Left colon (tissue), 2 donors: Measurements from ENCODE around the gene TM7SF2. TPM values are rescaled to one million over a fixed set of nuclear protein-coding genes. Genes with fewer than 3 reads are reported as not detected.
A peak's percentile ranks its signal among the peaks of the same experiment; 100 is the strongest.

Experiments
- ATAC-seq: fragments of 200-7000 bp; cut with Tn5 transposase; one replicate; pipeline ENCODE4 v1.9.1; 2020; ENCODE audit warnings: mild to moderate bottlenecking, moderate library complexity
- DNase-seq, 2 donors: peaks; one replicate each; pipeline ENCODE4 v3.0.0-alpha.2; 2020
- intact Hi-C, 2 donors: fragments of 100-400 bp; cut with DNase I in 1 of 2; cut with micrococcal nuclease in 1 of 2; formaldehyde crosslinking; loops; one replicate each; pipeline versions ENCODE4 v1.11.2 to v1.14.0; 2022; cut with DNase I, micrococcal nuclease
- long read RNA-seq: library from polyadenylated mRNA; unstranded; transcript quantifications from one replicate; pipeline ENCODE4 v2.0.0, GENCODE V29; 2021
- total RNA-seq, 2 donors: library from RNA; stranded (reverse); fragmentation: NEBNext Ultra II Directional; extraction: Animal tissue kit (Norgen Biotek cat#: 25700); gene quantifications; one replicate each; pipeline ENCODE4 v1.2.1, GENCODE V29; 2021
- donor health status: DM: no; HTN: no; CAD: no.
- donor health status: DM: yes; HTN: yes; CAD: no.

TM7SF2 gene
- total RNA-seq: 10 to 100 TPM; 24.6 to 36.0 TPM
- long read RNA-seq, transcript TM7SF2-201 (10 exons, 1,722 nt): major isoform, 25 of 58 reads
- long read RNA-seq, partial matches to known transcripts: 9 of 58 reads
- long read RNA-seq, other reads (novel, unspliced or antisense): 20 of 58 reads

DNA sequence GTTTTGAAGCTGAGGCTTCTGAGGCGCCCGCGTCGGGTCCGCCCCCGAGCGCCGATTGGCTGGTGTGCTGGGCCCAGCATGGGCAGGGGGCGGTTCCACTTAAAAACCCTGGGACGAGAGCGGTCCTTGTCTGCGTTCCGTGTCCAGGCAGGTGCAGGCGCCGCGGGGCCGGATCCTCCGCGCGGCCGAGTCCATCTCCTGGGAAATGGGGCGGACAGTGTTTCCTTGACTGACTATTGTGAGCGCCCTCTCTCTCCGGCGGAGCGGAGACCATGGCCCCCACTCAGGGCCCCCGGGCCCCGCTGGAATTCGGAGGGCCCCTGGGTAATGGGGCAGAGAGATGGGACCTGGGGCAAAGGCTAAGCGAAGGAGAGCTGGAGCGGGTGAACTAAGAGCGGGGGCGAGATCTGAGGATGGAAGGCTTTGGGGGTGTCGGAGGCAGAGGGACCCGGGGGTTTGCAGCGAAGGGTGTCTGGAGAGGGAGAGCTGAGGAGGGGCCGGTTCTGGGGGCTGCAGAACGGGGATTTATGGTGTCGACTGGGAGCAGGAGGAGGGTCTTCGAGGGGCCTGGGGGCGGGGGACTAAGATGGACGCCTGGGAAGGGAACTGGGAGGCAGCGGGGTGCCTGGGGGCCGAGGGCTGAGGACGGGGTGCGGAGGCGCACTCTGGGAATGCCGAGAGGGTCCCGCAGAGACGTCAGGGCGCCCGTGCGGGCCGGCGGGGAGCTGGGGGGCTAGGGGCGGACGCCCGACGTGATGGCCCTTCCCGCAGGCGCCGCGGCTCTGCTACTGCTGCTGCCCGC is at the start of gene TM7SF2:
TM7SF2 (plus strand) TSS at position 129 of the 802 bp plus-strand sequence; CDS start at position 273, 144 bp downstream.
- peak; percentile 82 for ATAC-seq
- intact Hi-C loops: no loop called here
- DNase-seq: peak; percentile 98 to 99

- ATAC-seq: no peak
- no peak for DNase-seq
- intact Hi-C loops: no loop called here
These were observed 48.1 kb upstream of the TM7SF2 start for GRCh38 chr11:65063532-65063931.

GRCh38 chr11:65064847-65065240 is 46.8 kb upstream of the TM7SF2 start:
- DNase-seq: no peak
- intact Hi-C loops: no loop called here

GRCh38 chr11:65065851-65066250 is 45.8 kb upstream of the TM7SF2 start:
- ATAC-seq (no peak), DNase-seq (no peak)
- intact Hi-C loops: no loop called here

More at GRCh38 chr11:65064847-65065240, 46.8 kb upstream of the TM7SF2 start:
- ATAC-seq: no peak

GRCh38 chr11:65066315-65066714 is 45.4 kb upstream of the TM7SF2 start:
- ATAC-seq: no peak
- no peak for DNase-seq
- intact Hi-C loops: no loop called here

GRCh38 chr11:65066805-65067291 is 44.8 kb upstream of the TM7SF2 start:
- intact Hi-C loops: no loop called here
- ATAC-seq (no peak), DNase-seq (no peak)

DNA sequence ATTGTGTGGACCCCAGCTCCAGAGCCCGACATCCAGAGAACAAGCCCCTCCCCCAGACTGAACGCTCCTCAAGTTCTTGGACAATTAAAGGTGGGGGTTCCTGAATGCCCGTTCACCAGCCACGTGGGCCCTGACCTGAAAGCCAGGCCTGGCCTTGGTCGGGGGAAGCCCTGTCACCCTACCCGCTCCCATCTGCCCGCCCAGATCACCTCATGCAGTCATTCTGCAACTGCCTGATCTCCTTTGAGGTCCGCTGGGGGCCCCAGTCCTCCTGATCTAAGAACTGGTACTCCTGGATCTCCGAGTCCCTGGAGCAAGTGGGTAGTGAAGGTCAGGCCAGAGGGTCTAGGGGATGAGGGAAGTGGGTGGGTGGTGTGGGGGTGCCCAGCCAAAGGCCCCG is 44.2 kb upstream of the TM7SF2 start:
- DNase-seq (no peak), ATAC-seq (no peak)
- intact Hi-C loops: no loop called here

GRCh38 chr11:65069217-65069616 is 42.5 kb upstream of the TM7SF2 start:
- DNase-seq (no peak), ATAC-seq (no peak)
- intact Hi-C loops: no loop called here

DNA sequence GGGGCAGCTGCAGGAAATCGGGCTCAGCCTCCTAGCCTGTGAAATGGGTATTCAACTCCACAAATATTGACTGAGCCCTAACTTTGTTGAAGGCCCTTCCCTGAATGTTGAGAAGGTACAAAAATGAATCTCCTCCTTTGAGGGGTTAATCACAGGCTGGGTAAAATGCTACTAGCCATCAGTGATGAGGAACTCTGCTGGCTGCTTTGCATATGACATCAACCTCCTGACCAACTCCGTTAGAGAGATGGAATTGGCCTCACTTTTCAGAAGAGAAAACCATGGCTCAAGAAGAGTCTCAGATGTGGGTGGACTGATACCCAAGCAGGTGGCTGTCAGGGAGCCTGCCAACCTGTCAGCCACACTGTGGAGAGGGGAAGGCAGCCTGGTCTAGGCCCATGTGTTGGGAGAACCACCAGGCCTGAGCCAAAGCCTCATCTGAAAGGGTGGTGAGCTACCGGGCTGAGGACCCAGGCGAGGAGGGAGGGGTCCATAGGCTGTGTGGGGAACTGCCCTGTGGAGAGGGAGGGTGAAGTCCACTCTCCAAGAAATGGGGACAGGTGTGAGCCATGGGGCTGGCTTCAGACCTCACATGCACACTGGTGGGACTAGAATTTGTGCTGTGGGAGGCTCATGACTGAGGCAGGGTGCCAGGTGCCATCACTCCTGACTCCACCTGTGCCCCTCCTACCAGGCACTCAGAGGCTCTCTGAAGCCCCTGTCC is 39.6 kb upstream of the TM7SF2 start:
- intact Hi-C loops: no loop called here
- ATAC-seq (no peak), DNase-seq (no peak)

- DNase-seq (no peak), ATAC-seq (no peak)
- intact Hi-C loops: no loop called here
These were observed 39.1 kb upstream of the TM7SF2 start for GRCh38 chr11:65072631-65072966.

DNA sequence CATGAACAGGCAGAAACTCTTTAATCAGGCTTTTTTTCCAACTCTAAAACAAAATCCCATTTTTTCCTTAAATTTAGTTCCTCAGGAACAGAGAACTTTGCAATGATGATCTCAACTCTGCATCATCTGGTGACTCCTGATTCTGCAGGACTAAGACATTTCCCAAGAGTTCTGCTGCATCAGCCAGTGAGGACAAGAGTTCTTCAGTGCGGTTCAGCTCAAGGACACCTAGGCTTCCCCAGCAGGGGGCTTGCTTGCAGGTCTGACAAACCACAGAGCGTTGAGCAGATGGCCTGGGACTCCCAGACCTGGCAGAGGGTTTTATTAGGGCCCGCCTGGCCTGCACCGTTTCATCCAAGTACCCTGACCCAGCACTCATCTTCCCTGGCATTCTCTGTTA is 34.2 kb upstream of the TM7SF2 start:
- ATAC-seq (no peak), DNase-seq (no peak)
- intact Hi-C loops: no loop called here

DNA sequence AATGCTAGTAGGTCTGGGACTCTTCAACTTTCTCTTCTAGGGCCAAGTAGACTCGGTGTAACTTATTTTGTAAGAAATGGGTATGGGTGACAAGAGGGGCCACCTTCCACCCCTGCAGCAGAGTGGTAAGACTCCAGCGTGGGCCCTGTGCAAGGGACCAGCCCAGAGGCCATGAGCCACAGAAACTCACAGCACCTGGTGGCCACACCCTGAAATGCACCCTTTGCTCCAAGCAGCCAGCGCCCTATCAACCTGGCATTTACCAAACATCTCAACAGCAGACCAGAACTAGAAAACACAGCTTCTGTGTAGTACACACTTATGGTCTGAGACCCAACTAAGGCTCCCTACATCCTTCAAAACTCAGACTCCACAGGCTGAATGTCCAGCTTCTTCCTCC is 33.5 kb upstream of the TM7SF2 start:
- ATAC-seq (peak; percentile 98), DNase-seq (peak; percentile 61 to 86)
- intact Hi-C loops: no loop called here

DNA sequence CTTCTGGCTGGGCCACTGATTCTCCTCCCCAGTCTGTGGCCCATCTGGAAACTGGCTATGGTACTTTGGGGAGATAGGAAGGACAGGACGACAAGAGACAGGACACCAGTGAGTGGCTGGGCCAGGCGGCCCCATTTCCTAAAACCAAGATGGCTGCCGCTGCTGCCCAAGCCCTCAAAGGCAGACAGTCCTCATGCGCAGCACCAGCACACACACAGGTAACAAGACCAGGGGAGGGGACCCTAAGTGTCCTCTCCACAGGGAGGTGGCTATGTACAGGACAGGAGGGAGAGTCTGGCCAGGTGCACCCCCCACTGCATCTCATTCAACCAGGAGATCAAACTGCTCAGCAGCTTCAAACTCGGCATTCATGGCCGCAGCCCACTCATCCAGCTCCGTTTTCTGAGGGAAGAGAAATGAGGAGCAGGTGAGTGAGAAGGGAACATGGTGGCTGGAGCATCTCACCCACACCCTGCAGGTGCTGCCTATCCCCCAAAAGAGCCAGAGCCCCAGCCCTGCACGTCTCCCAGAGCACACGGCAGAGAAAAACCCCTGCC is 32.8 kb upstream of the TM7SF2 start:
- ATAC-seq (no peak), DNase-seq (no peak)
- intact Hi-C loops: no loop called here

DNA sequence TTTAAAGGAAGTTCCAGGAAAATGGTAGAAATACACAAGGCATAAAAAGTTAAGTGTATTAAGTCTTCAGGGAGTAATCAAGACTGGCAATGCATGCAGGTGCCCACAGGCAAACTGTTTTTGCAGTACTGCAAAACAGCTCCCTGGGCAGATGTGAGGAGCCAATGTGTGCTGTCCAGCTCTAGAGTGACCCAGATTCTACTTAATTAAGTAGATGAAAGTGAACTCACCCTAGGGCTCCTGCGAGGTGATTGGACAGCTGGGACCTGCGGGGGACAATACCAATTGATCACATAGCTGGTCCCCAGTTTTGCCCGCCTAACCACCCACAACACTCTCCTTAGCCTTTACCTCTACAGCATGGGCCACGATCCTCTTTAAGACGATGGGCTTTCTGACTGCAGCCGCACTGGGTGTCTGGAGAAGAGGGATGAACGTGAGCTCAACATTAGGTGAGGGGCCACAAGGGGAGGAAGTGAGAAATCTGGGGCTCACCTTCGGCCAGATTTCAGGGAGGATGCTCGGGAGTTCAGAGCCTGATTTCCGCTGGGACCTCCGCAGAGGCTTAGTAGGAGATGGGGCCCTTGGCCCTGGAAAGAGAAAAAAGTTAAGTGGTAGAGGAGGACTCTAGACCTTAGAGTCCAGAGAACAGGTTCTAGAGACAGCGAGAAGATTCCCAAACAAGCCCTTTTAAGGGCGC is 28.4 kb upstream of the TM7SF2 start:
- no peak for ATAC-seq
- intact Hi-C loops: no loop called here
- DNase-seq: no peak

GRCh38 chr11:65083834-65084597 is 27.7 kb upstream of the TM7SF2 start, which contains the start of the genes CDCA5 and ZFPL1:
Gene CDCA5 (minus strand): TSS chr11:65084040. CDS start chr11:65083978, 62 bp downstream.
Gene ZFPL1 (plus strand): TSS chr11:65084222. CDS start chr11:65084699, 477 bp downstream.
- peak; percentile 98 for ATAC-seq
- intact Hi-C loops: no loop called here
- DNase-seq: peak; percentile 93 to 95

GRCh38 chr11:65084598-65085375 is 26.9 kb upstream of the TM7SF2 start:
- DNase-seq: no peak
- intact Hi-C loops: no loop called here
- peak; percentile 7 for ATAC-seq

DNA sequence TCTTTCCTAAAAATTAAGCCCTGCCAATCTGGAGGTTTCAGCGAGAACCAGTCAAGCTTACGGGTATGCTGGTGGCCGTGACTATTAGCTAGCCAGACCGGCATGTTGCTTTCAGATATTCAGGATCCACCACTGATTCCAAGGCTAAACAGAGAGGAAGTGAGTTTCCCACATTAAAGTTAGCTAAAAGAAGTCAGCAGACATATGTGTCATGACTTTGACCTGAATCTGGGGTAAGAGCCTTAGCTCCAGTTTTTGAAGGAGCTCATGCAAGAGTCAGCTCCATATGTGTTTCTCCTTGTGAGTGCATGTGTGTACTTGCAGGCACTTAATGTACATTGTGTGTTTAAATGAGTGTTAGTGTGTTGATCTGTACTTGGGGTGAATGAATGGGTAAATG is 26.2 kb upstream of the TM7SF2 start:
- intact Hi-C loops: no loop called here
- ATAC-seq (no peak), DNase-seq (no peak)
